Panc1 (cell line): ENCODE results near the gene SNX33. TPM values are rescaled to one million over a fixed set of nuclear protein-coding genes. Genes with fewer than 3 reads are reported as not detected.

Experiments
- ATAC-seq: fragments of 200-7000 bp; cut with Tn5 transposase; 2 replicates; pipeline ENCODE4 v1.9.1; 2020; ENCODE audit warnings: mild to moderate bottlenecking, moderate library complexity
- BruUV-seq: library from RNA; stranded (reverse); fragments of 400-500 nt; replicated peaks from 2 replicates; lab custom pipeline; 2021; lab: Mats Ljungman, UMichigan
- CTCF ChIA-PET: fragments of 300-600 bp; sonication (Branson Sonifier 250); formaldehyde crosslinking; loops from one replicate; lab custom pipeline; 2022; ENCODE audit warnings: antibody characterized with exemption; lab: Charles Lee
- POLR2A ChIA-PET: fragments of 300-600 bp; sonication (Branson Sonifier 250); formaldehyde crosslinking; loops from one replicate; lab custom pipeline; 2022; ENCODE audit warnings: antibody characterized with exemption; lab: Charles Lee
- DNase-seq: peaks from one replicate; pipeline ENCODE4 v3.0.0-alpha.2; 2010; ENCODE audit warnings: low read depth, low spot score
- H3K27ac ChIP-seq: 2 replicates; pipeline ENCODE4 v1.5.1; 2011; ENCODE audit warnings: mild to moderate bottlenecking, low read length, inconsistent platforms
- H3K27me3 ChIP-seq: fragments of 200-500 bp; sonication (Bioruptor generic); 2 replicates; pipeline ENCODE4 v1.6.0; 2014; ENCODE audit warnings: low read length, inconsistent platforms; ENCODE audit not compliant: control insufficient read depth, insufficient read depth
- H3K36me3 ChIP-seq: fragments of 200-500 bp; sonication (Bioruptor generic); 2 replicates; pipeline ENCODE4 v1.5.1; 2014; ENCODE audit warnings: inconsistent platforms, mild to moderate bottlenecking, low read length, moderate library complexity; ENCODE audit not compliant: control insufficient read depth, insufficient read depth
- H3K4me1 ChIP-seq: 2 replicates; pipeline ENCODE4 v1.5.1; 2011; ENCODE audit warnings: inconsistent platforms, mild to moderate bottlenecking, low read length, moderate library complexity; ENCODE audit not compliant: control insufficient read depth, insufficient read depth
- H3K4me3 ChIP-seq, 2 experiments: 2 replicates each; pipeline ENCODE4 v1.5.1; 2011 to 2012; ENCODE audit warnings: low read depth in 2 of 2, low read length in 2 of 2, mild to moderate bottlenecking in 2 of 2, inconsistent platforms in 1 of 2, moderate library complexity in 1 of 2
- H3K9me3 ChIP-seq: fragments of 200-500 bp; sonication (Bioruptor generic); 2 replicates; pipeline ENCODE4 v1.5.1; 2014; ENCODE audit warnings: low read depth, mild to moderate bottlenecking, inconsistent platforms, low read length, moderate library complexity; ENCODE audit not compliant: control insufficient read depth, insufficient read depth
- CTCF ChIP-seq: fragments of 450-650 bp; IDR thresholded peaks from 2 replicates; pipeline ENCODE4 v1.5.1; 2017; ENCODE audit warnings: mild to moderate bottlenecking
- POLR2AphosphoS5 ChIP-seq: IDR thresholded peaks from 2 replicates; pipeline ENCODE4 v1.6.1; 2012; ENCODE audit warnings: mild to moderate bottlenecking, low read depth, low read length, moderate library complexity
- SIN3A ChIP-seq: IDR thresholded peaks from 2 replicates; pipeline ENCODE4 v1.6.1; 2012; ENCODE audit warnings: low read depth, mild to moderate bottlenecking, low read length, moderate library complexity, borderline replicate concordance; ENCODE audit not compliant: insufficient read depth
- TCF7L2 ChIP-seq: IDR thresholded peaks from 2 replicates; pipeline ENCODE4 v1.6.1; 2011; ENCODE audit warnings: mild to moderate bottlenecking, low read depth, low read length, inconsistent platforms
- in situ Hi-C: cut with HindIII; loops from 2 replicates; pipeline ENCODE4 v1.10.0; 2016; ENCODE audit warnings: low sequenced_read_pairs, low pct_unique_long_range_greater_than_20kb
- intact Hi-C: fragments of 100-400 bp; cut with micrococcal nuclease; formaldehyde crosslinking; loops from one replicate; pipeline ENCODE4 v1.10.0; 2022; ENCODE audit not compliant: unreplicated experiment
- total RNA-seq: library from RNA; stranded (reverse); gene quantifications from one replicate; pipeline ENCODE4 v1.2.1, GENCODE V29; 2021; ENCODE audit not compliant: unreplicated experiment
- TF ChIP-seq, protein P1 (sequence below), 2 experiments: IDR thresholded peaks; 2 replicates each; pipeline ENCODE4 v1.6.1; 2011 to 2012; ENCODE audit warnings: low read depth in 2 of 2, control low read depth in 1 of 2, low read length in 1 of 2, mild to moderate bottlenecking in 1 of 2, moderate library complexity in 1 of 2; ENCODE audit not compliant: insufficient read depth in 1 of 2

The SNX33 gene
- total RNA-seq, 1 experiment from 2014 or later: 17.0 TPM

DNA sequence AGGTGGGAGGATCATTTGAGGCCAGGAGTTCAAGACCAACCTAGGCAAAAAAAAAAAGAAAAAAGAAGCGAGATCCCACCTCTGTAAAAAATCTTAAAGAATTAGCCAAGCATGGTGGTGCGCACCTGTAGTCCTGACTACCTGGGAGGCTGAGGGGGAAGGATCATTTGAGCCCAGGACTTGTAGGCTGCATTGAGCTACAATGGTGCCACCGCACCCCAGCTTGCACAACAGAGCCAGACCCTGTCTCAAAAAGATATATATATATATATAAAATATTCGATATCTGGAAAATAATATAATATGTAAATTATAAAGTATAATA is 6.6 kb upstream of the SNX33 start:
- POLR2A ChIA-PET: no interaction called here
- Histone ChIP-seq H3K27me3 (no peaks in the 10 kb centered on the region), H3K27ac (peak overlapping the region; percentile 94; the same call in 1 of the 2 replicates), H3K9me3 (no peaks in the 10 kb centered on the region), H3K36me3 (peaks cover 2% of the 10 kb centered on the region; the same call in 1 of the 2 replicates), H3K4me1 (peaks cover 15% of the 10 kb centered on the region), H3K4me3 (peak overlapping the region in 1 of 2 experiments; percentile 99; a peak in 2 of 4 replicates)
- in situ Hi-C loops: no loop called here
- ATAC-seq: no peak
- intact Hi-C loops: loop anchor here (5.0 kb wide), 1 partner anchor 41 kb away; no protein-coding TSS in a partner anchor
- TF ChIP-seq, protein P1, sequence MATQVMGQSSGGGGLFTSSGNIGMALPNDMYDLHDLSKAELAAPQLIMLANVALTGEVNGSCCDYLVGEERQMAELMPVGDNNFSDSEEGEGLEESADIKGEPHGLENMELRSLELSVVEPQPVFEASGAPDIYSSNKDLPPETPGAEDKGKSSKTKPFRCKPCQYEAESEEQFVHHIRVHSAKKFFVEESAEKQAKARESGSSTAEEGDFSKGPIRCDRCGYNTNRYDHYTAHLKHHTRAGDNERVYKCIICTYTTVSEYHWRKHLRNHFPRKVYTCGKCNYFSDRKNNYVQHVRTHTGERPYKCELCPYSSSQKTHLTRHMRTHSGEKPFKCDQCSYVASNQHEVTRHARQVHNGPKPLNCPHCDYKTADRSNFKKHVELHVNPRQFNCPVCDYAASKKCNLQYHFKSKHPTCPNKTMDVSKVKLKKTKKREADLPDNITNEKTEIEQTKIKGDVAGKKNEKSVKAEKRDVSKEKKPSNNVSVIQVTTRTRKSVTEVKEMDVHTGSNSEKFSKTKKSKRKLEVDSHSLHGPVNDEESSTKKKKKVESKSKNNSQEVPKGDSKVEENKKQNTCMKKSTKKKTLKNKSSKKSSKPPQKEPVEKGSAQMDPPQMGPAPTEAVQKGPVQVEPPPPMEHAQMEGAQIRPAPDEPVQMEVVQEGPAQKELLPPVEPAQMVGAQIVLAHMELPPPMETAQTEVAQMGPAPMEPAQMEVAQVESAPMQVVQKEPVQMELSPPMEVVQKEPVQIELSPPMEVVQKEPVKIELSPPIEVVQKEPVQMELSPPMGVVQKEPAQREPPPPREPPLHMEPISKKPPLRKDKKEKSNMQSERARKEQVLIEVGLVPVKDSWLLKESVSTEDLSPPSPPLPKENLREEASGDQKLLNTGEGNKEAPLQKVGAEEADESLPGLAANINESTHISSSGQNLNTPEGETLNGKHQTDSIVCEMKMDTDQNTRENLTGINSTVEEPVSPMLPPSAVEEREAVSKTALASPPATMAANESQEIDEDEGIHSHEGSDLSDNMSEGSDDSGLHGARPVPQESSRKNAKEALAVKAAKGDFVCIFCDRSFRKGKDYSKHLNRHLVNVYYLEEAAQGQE (IDR thresholded peaks at IDR 0.05; ENCODE audit: insufficient read depth in 1 of 2, low read depth in 2 of 2, low read length in 1 of 2): no peak
- TF ChIP-seq CTCF: peak; percentile 25
- no peak for DNase-seq
- no TSS peak for BruUV-seq
- CTCF ChIA-PET: interaction anchor here (0.7 to 1.4 kb wide), 2 partner anchors 8 to 10 kb away, joined by 3 read pairs; no protein-coding TSS in a partner anchor

DNA sequence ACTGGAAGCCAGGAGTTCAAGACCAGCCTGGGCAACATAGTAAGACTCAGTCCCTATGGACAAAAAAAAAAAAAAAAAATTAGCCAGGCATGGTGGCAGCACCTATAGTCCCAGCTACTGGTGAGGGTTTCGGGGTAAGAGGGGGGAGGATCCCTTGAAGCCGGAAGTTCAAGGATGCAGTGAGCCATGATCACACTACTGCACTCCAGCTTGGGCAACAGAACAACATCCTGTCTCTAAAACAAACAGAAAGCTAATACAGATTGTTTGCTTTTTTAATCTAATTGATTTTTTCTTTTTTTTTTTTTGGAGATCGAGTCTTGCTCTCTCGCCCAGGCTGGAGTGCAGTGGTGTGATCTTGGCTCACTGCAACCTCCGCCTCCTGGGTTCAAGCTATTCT is 6.1 kb upstream of the SNX33 start:
- peaks cover 2% of the 10 kb centered on the region; the same call in 1 of the 2 replicates for H3K36me3 ChIP-seq
- peaks cover 15% of the 10 kb centered on the region for H3K4me1 ChIP-seq
- H3K4me3 ChIP-seq: no peak overlapping the region
- TF ChIP-seq POLR2AphosphoS5 (no peak), TCF7L2 (no peak), CTCF (no peak), SIN3A (no peak)
- TF ChIP-seq, protein P1 (IDR thresholded peaks at IDR 0.05; ENCODE audit: insufficient read depth in 1 of 2, low read depth in 2 of 2, low read length in 1 of 2): no peak
- H3K9me3 ChIP-seq: no peaks in the 10 kb centered on the region
- ATAC-seq (no peak), DNase-seq (no peak)
- H3K27ac ChIP-seq: no peak overlapping the region
- ChIA-PET POLR2A (no interaction called here), CTCF (interaction anchor here (0.7 kb wide), 1 partner anchor 45 kb away, joined by 6 read pairs; no protein-coding TSS in a partner anchor)
- intact Hi-C loops: loop anchor here (5.0 kb wide), 1 partner anchor 41 kb away; no protein-coding TSS in a partner anchor
- in situ Hi-C loops: no loop called here
- no TSS peak for BruUV-seq
- H3K27me3 ChIP-seq: no peaks in the 10 kb centered on the region
